Muscle layer of duodenum (tissue), 2 donors: Measurements from ENCODE around the gene CDIPT.
"Not testable (repeated sequence)": the region's sequence is repeated elsewhere in the genome, so short reads cannot be mapped to it uniquely, and the experiment has no call there.

ENCODE experiments used
- H3K27ac ChIP-seq: one replicate; pipeline ENCODE4 v1.7.0; 2013; ENCODE audit warnings: mild to moderate bottlenecking, low read length
- H3K27me3 ChIP-seq: one replicate; pipeline ENCODE4 v1.7.0; 2013; ENCODE audit warnings: low read depth, mild to moderate bottlenecking, control low read depth, low read length
- H3K36me3 ChIP-seq, 2 donors: one replicate each; pipeline ENCODE4 v1.7.0; 2013; ENCODE audit warnings: low read length in 2 of 2, control low read depth in 1 of 2, mild to moderate bottlenecking in 1 of 2; ENCODE audit not compliant: insufficient read depth in 2 of 2, control insufficient read depth in 1 of 2
- H3K4me1 ChIP-seq, 2 donors: one replicate each; pipeline ENCODE4 v1.7.0; 2013; ENCODE audit warnings: low read length in 2 of 2, mild to moderate bottlenecking in 2 of 2, control low read depth in 1 of 2, moderate library complexity in 1 of 2; ENCODE audit not compliant: insufficient read depth in 2 of 2, control insufficient read depth in 1 of 2
- H3K4me3 ChIP-seq, 2 donors: one replicate each; pipeline ENCODE4 v1.7.0; 2013; ENCODE audit warnings: low read length in 2 of 2, low read depth in 1 of 2, mild to moderate bottlenecking in 1 of 2
- H3K9me3 ChIP-seq, 2 donors: one replicate each; pipeline ENCODE4 v1.7.0; 2013; ENCODE audit warnings: low read length in 2 of 2, control low read depth in 1 of 2, mild to moderate bottlenecking in 1 of 2; ENCODE audit not compliant: control insufficient read depth in 1 of 2
- donor health status: healthy.

CDIPT gene

GRCh38 chr16:29839822-29840221, 23.2 kb downstream of the CDIPT start:
- Histone ChIP-seq H3K4me1 (peaks cover 0 to 2% of the 10 kb centered on the region in 2 donors), H3K4me3 (no peak overlapping the region), H3K9me3 (no peaks in the 10 kb centered on the region), H3K36me3 (peaks cover 54 to 91% of the 10 kb centered on the region in 2 donors), H3K27me3 (no peaks in the 10 kb centered on the region), H3K27ac (no peak overlapping the region)

GRCh38 chr16:29837841-29838240, 25.2 kb downstream of the CDIPT start:
- H3K36me3 ChIP-seq = peaks cover 55 to 92% of the 10 kb centered on the region in 2 donors
- H3K4me1 ChIP-seq = no peaks in the 10 kb centered on the region
- H3K27ac ChIP-seq = no peak overlapping the region
- no peaks in the 10 kb centered on the region for H3K27me3 ChIP-seq
- H3K4me3 ChIP-seq = no peak overlapping the region
- H3K9me3 ChIP-seq = no peaks in the 10 kb centered on the region

GRCh38 chr16:29836623-29837022, 26.4 kb downstream of the CDIPT start:
- peaks cover 47 to 85% of the 10 kb centered on the region in 2 donors for H3K36me3 ChIP-seq
- no peak overlapping the region for H3K4me3 ChIP-seq
- no peak overlapping the region for H3K27ac ChIP-seq
- no peaks in the 10 kb centered on the region for H3K9me3 ChIP-seq
- H3K4me1 ChIP-seq = no peaks in the 10 kb centered on the region
- H3K27me3 ChIP-seq = no peaks in the 10 kb centered on the region

- peaks cover 44 to 85% of the 10 kb centered on the region in 2 donors for H3K36me3 ChIP-seq
- no peaks in the 10 kb centered on the region for H3K9me3 ChIP-seq
- H3K27me3 ChIP-seq = no peaks in the 10 kb centered on the region
- no peak overlapping the region for H3K27ac ChIP-seq
- H3K4me3 ChIP-seq = no peak overlapping the region
- no peaks in the 10 kb centered on the region for H3K4me1 ChIP-seq
Observed at GRCh38 chr16:29835926-29836325, 27.1 kb downstream of the CDIPT start.

- Histone ChIP-seq H3K4me3 (no peak overlapping the region), H3K27me3 (no peaks in the 10 kb centered on the region), H3K27ac (no peak overlapping the region), H3K4me1 (peaks cover 0 to 6% of the 10 kb centered on the region in 2 donors), H3K36me3 (peaks cover 46 to 80% of the 10 kb centered on the region in 2 donors), H3K9me3 (no peaks in the 10 kb centered on the region)
Observed at GRCh38 chr16:29834079-29834478, 28.9 kb downstream of the CDIPT start.

GRCh38 chr16:29833219-29833618, 29.8 kb downstream of the CDIPT start:
- H3K27ac ChIP-seq, H3K27me3 ChIP-seq, H3K9me3 ChIP-seq, H3K4me3 ChIP-seq, H3K4me1 ChIP-seq: not testable (repeated sequence)
- peaks cover 46 to 72% of the 10 kb centered on the region in 2 donors for H3K36me3 ChIP-seq

- Histone ChIP-seq H3K27me3 (no peaks in the 10 kb centered on the region), H3K36me3 (peaks cover 37 to 55% of the 10 kb centered on the region in 2 donors), H3K27ac (no peak overlapping the region), H3K4me3 (no peak overlapping the region), H3K4me1 (peaks cover 0 to 6% of the 10 kb centered on the region in 2 donors), H3K9me3 (no peaks in the 10 kb centered on the region)
Observed at GRCh38 chr16:29831490-29831889, 31.5 kb downstream of the CDIPT start.

GRCh38 chr16:29830774-29831173, 32.3 kb downstream of the CDIPT start:
- Histone ChIP-seq H3K4me1 (peaks cover 5 to 6% of the 10 kb centered on the region in 2 donors), H3K27me3 (no peaks in the 10 kb centered on the region), H3K4me3 (no peak overlapping the region), H3K36me3 (peaks cover 35 to 51% of the 10 kb centered on the region in 2 donors), H3K9me3 (no peaks in the 10 kb centered on the region), H3K27ac (no peak overlapping the region)

GRCh38 chr16:29826342-29826695, 36.7 kb downstream of the CDIPT start:
- Histone ChIP-seq H3K27me3 (no peaks in the 10 kb centered on the region), H3K27ac (peak overlapping the region; percentile 71), H3K4me1 (peaks cover 23 to 39% of the 10 kb centered on the region in 2 donors), H3K36me3 (peaks cover 14 to 23% of the 10 kb centered on the region in 2 donors), H3K9me3 (no peaks in the 10 kb centered on the region), H3K4me3 (no peak overlapping the region)

GRCh38 chr16:29825145-29826044, 37.6 kb downstream of the CDIPT start:
- Histone ChIP-seq H3K27ac (peak overlapping the region; percentile 71), H3K36me3 (peaks cover 8 to 14% of the 10 kb centered on the region in 2 donors), H3K27me3 (no peaks in the 10 kb centered on the region), H3K9me3 (no peaks in the 10 kb centered on the region), H3K4me3 (peak overlapping the region; percentile 1 to 23), H3K4me1 (peaks cover 23 to 43% of the 10 kb centered on the region in 2 donors)

GRCh38 chr16:29824589-29825144, 38.4 kb downstream of the CDIPT start:
- H3K27ac ChIP-seq = peak overlapping the region; percentile 71
- H3K27me3 ChIP-seq = no peaks in the 10 kb centered on the region
- peaks cover 1 to 7% of the 10 kb centered on the region in 2 donors for H3K36me3 ChIP-seq
- no peak overlapping the region for H3K4me3 ChIP-seq
- H3K4me1 ChIP-seq = peaks cover 27 to 43% of the 10 kb centered on the region in 2 donors
- no peaks in the 10 kb centered on the region for H3K9me3 ChIP-seq
